ENCODE data around the gene MOB3B. TPM values are rescaled to one million over a fixed set of nuclear protein-coding genes. Genes with fewer than 3 reads are reported as not detected.

MOB3B gene
- total RNA-seq, 4 donors from 2014 or later: 9.8 to 17.6 (median 14.6) TPM

DNA sequence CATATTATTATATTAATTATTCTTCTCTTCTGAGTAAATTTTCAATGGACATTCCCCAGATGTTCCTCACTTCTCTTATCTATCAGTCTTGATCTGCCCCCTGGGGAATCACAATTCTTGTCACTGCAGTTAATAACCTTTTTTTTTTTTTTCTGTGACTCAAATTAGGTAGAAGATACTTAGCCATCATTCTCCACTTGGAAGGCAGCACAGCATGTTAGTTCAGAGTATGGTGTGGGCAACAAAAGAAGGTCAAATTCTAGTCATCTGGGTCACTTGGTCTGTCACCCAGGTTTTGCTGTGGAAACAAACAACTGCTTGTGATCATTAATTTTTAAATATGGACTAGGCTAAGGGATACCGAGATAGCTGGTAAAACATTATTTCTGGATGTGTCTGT lies 8.1 kb upstream of the MOB3B start:
- Histone ChIP-seq H3K4me1 (peaks cover 60 to 88% of the 10 kb centered on the region in 2 donors), H3K27me3 (no peaks in the 10 kb centered on the region), H3K9me3 (no peaks in the 10 kb centered on the region), H3K4me3 (replicated peaks in 1 of 3) (no peak overlapping the region), H3K36me3 (no peaks in the 10 kb centered on the region), H3K27ac (peak overlapping the region in 2 of 3 donors; percentile 3 to 91)
- intact Hi-C loops (cut with DNase I): no loop called here
- DNase-seq: no peak
- 94 to 96% methylated on average over 1 of the region's 1 CpG for WGBS, 2 donors
- TF ChIP-seq, protein P1, sequence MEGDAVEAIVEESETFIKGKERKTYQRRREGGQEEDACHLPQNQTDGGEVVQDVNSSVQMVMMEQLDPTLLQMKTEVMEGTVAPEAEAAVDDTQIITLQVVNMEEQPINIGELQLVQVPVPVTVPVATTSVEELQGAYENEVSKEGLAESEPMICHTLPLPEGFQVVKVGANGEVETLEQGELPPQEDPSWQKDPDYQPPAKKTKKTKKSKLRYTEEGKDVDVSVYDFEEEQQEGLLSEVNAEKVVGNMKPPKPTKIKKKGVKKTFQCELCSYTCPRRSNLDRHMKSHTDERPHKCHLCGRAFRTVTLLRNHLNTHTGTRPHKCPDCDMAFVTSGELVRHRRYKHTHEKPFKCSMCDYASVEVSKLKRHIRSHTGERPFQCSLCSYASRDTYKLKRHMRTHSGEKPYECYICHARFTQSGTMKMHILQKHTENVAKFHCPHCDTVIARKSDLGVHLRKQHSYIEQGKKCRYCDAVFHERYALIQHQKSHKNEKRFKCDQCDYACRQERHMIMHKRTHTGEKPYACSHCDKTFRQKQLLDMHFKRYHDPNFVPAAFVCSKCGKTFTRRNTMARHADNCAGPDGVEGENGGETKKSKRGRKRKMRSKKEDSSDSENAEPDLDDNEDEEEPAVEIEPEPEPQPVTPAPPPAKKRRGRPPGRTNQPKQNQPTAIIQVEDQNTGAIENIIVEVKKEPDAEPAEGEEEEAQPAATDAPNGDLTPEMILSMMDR (IDR thresholded peaks at IDR 0.05): no peak
- TF ChIP-seq POLR2A (IDR thresholded peaks at IDR 0.05): no peak

DNA sequence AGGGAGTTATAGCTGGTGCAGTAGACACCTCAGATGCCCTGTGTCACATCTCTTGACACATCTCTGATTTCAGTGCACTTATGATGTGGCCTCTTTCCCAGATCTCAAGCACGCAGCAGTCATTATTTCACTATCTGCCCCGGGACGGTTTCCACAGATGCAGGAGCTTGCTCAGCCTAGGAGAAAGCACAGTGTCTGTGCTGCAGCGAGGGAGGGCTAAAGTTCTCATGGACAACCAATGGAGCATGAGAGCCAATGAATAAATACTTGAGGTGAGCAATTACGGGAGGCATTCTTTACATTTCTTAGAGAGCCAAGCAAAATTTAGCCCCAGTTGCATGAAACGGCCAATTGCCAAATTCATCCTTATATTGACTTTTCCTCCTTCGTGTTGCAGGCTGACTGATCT lies 7.4 kb upstream of the MOB3B start:
- H3K36me3 ChIP-seq: no peaks in the 10 kb centered on the region
- TF ChIP-seq POLR2A (IDR thresholded peaks at IDR 0.05): no peak
- TF ChIP-seq, protein P1 (IDR thresholded peaks at IDR 0.05): no peak
- DNase-seq: peak in 1 of 2 donors; percentile 27
- 35 to 57% methylated on average over 7 of the region's 7 CpGs for WGBS, 2 donors
- H3K4me3 ChIP-seq (replicated peaks in 1 of 3): no peak overlapping the region
- intact Hi-C loops (cut with DNase I): no loop called here
- H3K4me1 ChIP-seq: peaks cover 53 to 81% of the 10 kb centered on the region in 2 donors
- no peaks in the 10 kb centered on the region for H3K9me3 ChIP-seq
- no peaks in the 10 kb centered on the region for H3K27me3 ChIP-seq
- H3K27ac ChIP-seq: peak overlapping the region in 2 of 3 donors; percentile 3 to 8

DNA sequence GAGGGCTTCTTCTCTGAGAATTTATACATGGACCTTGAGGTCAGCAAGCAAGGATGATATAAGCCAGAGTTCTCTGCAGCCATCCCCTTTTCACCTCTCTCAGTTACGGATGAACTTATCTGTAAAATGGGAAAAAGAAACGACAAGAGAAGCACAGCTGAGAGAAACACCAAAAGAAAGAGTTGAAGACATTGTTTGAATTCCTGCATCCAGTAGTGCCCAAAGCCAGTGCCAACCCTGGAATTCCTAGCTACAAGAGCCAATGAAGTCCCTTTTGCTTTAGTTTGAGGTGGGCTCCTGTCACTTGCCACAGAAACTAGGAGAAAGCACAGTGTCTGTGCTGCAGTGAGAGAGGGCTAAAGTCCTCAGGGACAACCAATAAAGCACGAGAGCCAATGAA lies 6.6 kb upstream of the MOB3B start:
- intact Hi-C loops (cut with DNase I): no loop called here
- Histone ChIP-seq H3K4me1 (peaks cover 44 to 73% of the 10 kb centered on the region in 2 donors), H3K27ac (peak overlapping the region in 2 of 3 donors; percentile 30 to 90), H3K36me3 (no peaks in the 10 kb centered on the region), H3K9me3 (no peaks in the 10 kb centered on the region), H3K27me3 (no peaks in the 10 kb centered on the region), H3K4me3 (replicated peaks in 1 of 3) (no peak overlapping the region)
- 80 to 90% methylated on average over 3 of the region's 3 CpGs for WGBS, 2 donors
- DNase-seq: no peak
- TF ChIP-seq POLR2A (IDR thresholded peaks at IDR 0.05): no peak
- TF ChIP-seq, protein P1 (IDR thresholded peaks at IDR 0.05): no peak

DNA sequence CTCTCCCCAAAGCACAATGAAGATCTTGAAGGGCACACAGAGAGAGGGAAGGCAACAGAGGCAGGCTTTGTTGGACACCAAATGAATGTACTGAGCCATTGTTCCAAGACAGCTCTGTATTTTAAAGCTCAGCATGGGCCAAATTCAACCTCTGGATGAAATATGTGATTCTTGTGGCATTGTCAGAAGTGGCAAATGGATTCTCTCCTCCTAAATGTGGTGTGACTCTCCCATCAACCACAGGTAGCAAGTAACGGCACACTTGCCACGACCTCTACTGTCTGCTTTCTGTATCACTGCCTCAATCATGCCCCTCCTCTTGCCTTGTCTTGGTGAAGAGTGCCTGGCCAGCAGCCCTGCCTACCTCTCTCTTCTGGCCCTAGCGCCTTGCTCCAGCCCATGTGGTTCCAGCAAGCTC lies 6.1 kb upstream of the MOB3B start:
- peaks cover 41 to 68% of the 10 kb centered on the region in 2 donors for H3K4me1 ChIP-seq
- intact Hi-C loops (cut with DNase I): no loop called here
- WGBS, 2 donors: 70 to 82% methylated on average over 3 of the region's 3 CpGs

DNA sequence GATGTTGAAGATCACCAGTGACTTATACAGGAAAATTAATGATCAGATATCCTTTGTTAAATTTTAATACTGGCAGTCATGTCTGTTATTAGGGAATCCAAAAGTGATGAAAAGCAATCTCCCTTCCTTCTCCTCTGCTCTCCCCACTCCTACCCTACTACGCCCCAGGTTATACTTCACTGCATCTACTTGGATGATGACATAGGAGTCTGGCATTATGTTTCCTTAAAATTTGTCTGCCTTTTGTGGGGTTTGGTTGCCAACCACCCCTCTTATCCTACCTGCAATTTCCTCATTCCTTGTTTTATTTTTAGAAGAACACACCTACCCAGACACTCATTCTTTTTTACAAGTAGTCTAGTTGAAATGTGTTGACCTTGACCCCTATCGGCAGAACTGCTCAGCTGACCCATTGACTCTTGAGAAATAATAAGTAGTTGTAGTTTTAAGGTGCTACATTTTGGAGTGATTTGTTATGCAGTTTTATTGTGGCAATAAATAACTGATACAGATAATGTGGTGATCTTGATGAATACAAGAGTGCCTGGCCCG lies 5.1 kb upstream of the MOB3B start:
- Histone ChIP-seq H3K4me3 (replicated peaks in 1 of 3) (no peak overlapping the region), H3K9me3 (no peaks in the 10 kb centered on the region), H3K36me3 (no peaks in the 10 kb centered on the region), H3K4me1 (peaks cover 37 to 64% of the 10 kb centered on the region in 2 donors), H3K27me3 (no peaks in the 10 kb centered on the region), H3K27ac (peak overlapping the region; percentile 17 to 90 (median 77))
- intact Hi-C loops (cut with DNase I): no loop called here
- TF ChIP-seq POLR2A (IDR thresholded peaks at IDR 0.05): no peak
- TF ChIP-seq, protein P1 (IDR thresholded peaks at IDR 0.05): peak in 1 of 6 experiments; percentile 8
- DNase-seq: peak in 1 of 2 donors; percentile 7
- 68 to 78% methylated on average over 3 of the region's 3 CpGs for WGBS, 2 donors

More for the DNA sequence above, 6.1 kb upstream of the MOB3B start:
- peak in 1 of 2 donors; percentile 22 for DNase-seq
- Histone ChIP-seq H3K36me3 (no peaks in the 10 kb centered on the region), H3K27me3 (no peaks in the 10 kb centered on the region), H3K9me3 (no peaks in the 10 kb centered on the region), H3K27ac (peak overlapping the region in 2 of 3 donors; percentile 30 to 90), H3K4me3 (replicated peaks in 1 of 3) (no peak overlapping the region)
- no peak for TF ChIP-seq POLR2A (IDR thresholded peaks at IDR 0.05)
- TF ChIP-seq, protein P1 (IDR thresholded peaks at IDR 0.05): peak in 1 of 6 experiments; percentile 15
